ENCODE measurements around the gene ATP5PB. TPM values are rescaled to one million over a fixed set of nuclear protein-coding genes. Genes with fewer than 3 reads are reported as not detected.
A peak's percentile ranks its signal among the peaks of the same experiment; 100 is the strongest.

The ATP5PB gene
- total RNA-seq, 1 donor from 2014 or later: 329 TPM

- DNase-seq (ENCODE audit: low read depth): no peak
- no peak for TF ChIP-seq CTCF (conservative IDR thresholded peaks at IDR 0.05; ENCODE audit: low read depth, low read length)
These were observed 36.4 kb upstream of the ATP5PB start for GRCh38 chr1:111412839-111413238.

GRCh38 chr1:111414756-111415155, 34.5 kb upstream of the ATP5PB start:
- no peak for TF ChIP-seq CTCF (conservative IDR thresholded peaks at IDR 0.05; ENCODE audit: low read depth, low read length)
- no peak for DNase-seq (ENCODE audit: low read depth)
- no peak overlapping the region for H3K4me3 ChIP-seq (ENCODE audit: low read depth, low read length)

More at GRCh38 chr1:111412839-111413238, 36.4 kb upstream of the ATP5PB start:
- H3K4me3 ChIP-seq (ENCODE audit: low read depth, low read length): no peak overlapping the region

GRCh38 chr1:111415461-111415860, 33.8 kb upstream of the ATP5PB start:
- no peak for DNase-seq (ENCODE audit: low read depth)
- H3K4me3 ChIP-seq (ENCODE audit: low read depth, low read length): no peak overlapping the region
- no peak for TF ChIP-seq CTCF (conservative IDR thresholded peaks at IDR 0.05; ENCODE audit: low read depth, low read length)

GRCh38 chr1:111417755-111418154, 31.5 kb upstream of the ATP5PB start:
- no peak for TF ChIP-seq CTCF (conservative IDR thresholded peaks at IDR 0.05; ENCODE audit: low read depth, low read length)
- no peak overlapping the region for H3K4me3 ChIP-seq (ENCODE audit: low read depth, low read length)
- no peak for DNase-seq (ENCODE audit: low read depth)

- no peak overlapping the region for H3K4me3 ChIP-seq (ENCODE audit: low read depth, low read length)
- TF ChIP-seq CTCF (conservative IDR thresholded peaks at IDR 0.05; ENCODE audit: low read depth, low read length): no peak
- DNase-seq (ENCODE audit: low read depth): no peak
These were observed 30.2 kb upstream of the ATP5PB start for GRCh38 chr1:111419037-111419436.

GRCh38 chr1:111420377-111420776, 28.9 kb upstream of the ATP5PB start:
- no peak for DNase-seq (ENCODE audit: low read depth)
- H3K4me3 ChIP-seq (ENCODE audit: low read depth, low read length): no peak overlapping the region
- TF ChIP-seq CTCF (conservative IDR thresholded peaks at IDR 0.05; ENCODE audit: low read depth, low read length): no peak

- peak; percentile 80 for DNase-seq (ENCODE audit: low read depth)
- TF ChIP-seq CTCF (conservative IDR thresholded peaks at IDR 0.05; ENCODE audit: low read depth, low read length): peak; percentile 38
- peak overlapping the region; percentile 21 for H3K4me3 ChIP-seq (ENCODE audit: low read depth, low read length)
These were observed 26.5 kb upstream of the ATP5PB start for GRCh38 chr1:111422546-111423391.

Measured in epithelial cell of proximal tubule (primary cell).